ENCODE results near the gene TTLL13.

DNA sequence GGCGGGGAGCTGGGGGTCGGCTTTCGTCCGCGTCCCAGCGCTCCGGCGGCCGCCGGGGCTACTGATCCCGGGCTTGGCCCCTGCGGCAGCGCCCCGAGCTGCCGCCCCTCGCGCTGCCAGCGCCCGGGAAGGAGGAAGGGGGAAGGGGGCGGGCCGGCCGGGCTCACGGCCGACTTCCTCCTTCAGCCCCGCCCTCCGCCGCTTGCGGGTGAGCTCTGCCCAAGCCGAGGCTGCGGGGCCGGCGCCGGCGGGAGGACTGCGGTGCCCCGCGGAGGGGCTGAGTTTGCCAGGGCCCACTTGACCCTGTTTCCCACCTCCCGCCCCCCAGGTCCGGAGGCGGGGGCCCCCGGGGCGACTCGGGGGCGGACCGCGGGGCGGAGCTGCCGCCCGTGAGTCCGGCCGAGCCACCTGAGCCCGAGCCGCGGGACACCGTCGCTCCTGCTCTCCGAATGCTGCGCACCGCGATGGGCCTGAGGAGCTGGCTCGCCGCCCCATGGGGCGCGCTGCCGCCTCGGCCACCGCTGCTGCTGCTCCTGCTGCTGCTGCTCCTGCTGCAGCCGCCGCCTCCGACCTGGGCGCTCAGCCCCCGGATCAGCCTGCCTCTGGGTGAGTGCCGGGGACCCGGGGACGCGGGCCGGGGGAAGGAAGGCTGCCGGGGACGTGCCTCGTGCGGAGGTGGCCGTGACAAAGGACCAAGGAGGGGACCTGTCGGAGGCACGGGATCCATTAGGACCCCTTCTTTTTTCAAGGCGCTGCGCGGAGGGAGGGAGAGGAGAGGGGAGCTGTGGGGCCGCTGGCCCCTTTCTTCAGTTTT, 48.0 kb upstream of the TTLL13 start, which contains the start of gene SEMA4B:
- TF ChIP-seq, protein P1, sequence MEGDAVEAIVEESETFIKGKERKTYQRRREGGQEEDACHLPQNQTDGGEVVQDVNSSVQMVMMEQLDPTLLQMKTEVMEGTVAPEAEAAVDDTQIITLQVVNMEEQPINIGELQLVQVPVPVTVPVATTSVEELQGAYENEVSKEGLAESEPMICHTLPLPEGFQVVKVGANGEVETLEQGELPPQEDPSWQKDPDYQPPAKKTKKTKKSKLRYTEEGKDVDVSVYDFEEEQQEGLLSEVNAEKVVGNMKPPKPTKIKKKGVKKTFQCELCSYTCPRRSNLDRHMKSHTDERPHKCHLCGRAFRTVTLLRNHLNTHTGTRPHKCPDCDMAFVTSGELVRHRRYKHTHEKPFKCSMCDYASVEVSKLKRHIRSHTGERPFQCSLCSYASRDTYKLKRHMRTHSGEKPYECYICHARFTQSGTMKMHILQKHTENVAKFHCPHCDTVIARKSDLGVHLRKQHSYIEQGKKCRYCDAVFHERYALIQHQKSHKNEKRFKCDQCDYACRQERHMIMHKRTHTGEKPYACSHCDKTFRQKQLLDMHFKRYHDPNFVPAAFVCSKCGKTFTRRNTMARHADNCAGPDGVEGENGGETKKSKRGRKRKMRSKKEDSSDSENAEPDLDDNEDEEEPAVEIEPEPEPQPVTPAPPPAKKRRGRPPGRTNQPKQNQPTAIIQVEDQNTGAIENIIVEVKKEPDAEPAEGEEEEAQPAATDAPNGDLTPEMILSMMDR (IDR thresholded peaks at IDR 0.05) = no peak
- TF ChIP-seq POLR2AphosphoS5 (IDR thresholded peaks at IDR 0.05) = peak; percentile 31 to 67
- no peak for TF ChIP-seq POLR2A (IDR thresholded peaks at IDR 0.05; ENCODE audit: low read depth)

Data from esophagus muscularis mucosa (tissue), 3 donors.